ENCODE data around the gene RETREG2. TPM values are rescaled to one million over a fixed set of nuclear protein-coding genes. Genes with fewer than 3 reads are reported as not detected.

Gene RETREG2
- total RNA-seq, 6 experiments from 2014 or later: 77.3 to 102 (median 85.5) TPM

GRCh38 chr2:219218732-219219701, 40.9 kb downstream of the RETREG2 start, which contains the start of gene ABCB6:
ABCB6 (minus strand) TSS chr2:219218958; CDS start chr2:219218673, 285 bp downstream.
- Mint-ChIP-seq H3K27ac (peak within 1 kb of the TSS; percentile 90), H3K27me3 (ENCODE audit: insufficient read depth) (no peaks in the 10 kb centered on the region; the same call in none of the 2 replicates), H3K9me3 (no peaks in the 10 kb centered on the region), H3K4me1 (ENCODE audit: low read depth) (peaks cover 24% of the 10 kb centered on the region), H3K4me3 (peak within 1 kb of the TSS; percentile 87), H3K36me3 (ENCODE audit: low read depth) (peaks cover 7% of the 10 kb centered on the region)
- DNase-seq: peak; percentile 86
- TF ChIP-seq CTCF (IDR thresholded peaks at IDR 0.05): no peak

GRCh38 chr2:219219784-219220532, 41.9 kb downstream of the RETREG2 start:
- H3K9me3 Mint-ChIP-seq: no peaks in the 10 kb centered on the region
- H3K4me1 Mint-ChIP-seq (ENCODE audit: low read depth): peaks cover 24% of the 10 kb centered on the region
- TF ChIP-seq CTCF (IDR thresholded peaks at IDR 0.05): no peak
- no peak overlapping the region for H3K4me3 Mint-ChIP-seq
- DNase-seq: no peak
- peak overlapping the region; percentile 79; the same call in 1 of the 2 replicates for H3K27ac Mint-ChIP-seq
- H3K36me3 Mint-ChIP-seq (ENCODE audit: low read depth): peaks cover 4% of the 10 kb centered on the region
- no peaks in the 10 kb centered on the region; the same call in none of the 2 replicates for H3K27me3 Mint-ChIP-seq (ENCODE audit: insufficient read depth)

- Mint-ChIP-seq H3K27me3 (ENCODE audit: insufficient read depth) (no peaks in the 10 kb centered on the region; the same call in none of the 2 replicates), H3K4me3 (no peak overlapping the region), H3K27ac (no peak overlapping the region), H3K9me3 (no peaks in the 10 kb centered on the region), H3K4me1 (ENCODE audit: low read depth) (peaks cover 24% of the 10 kb centered on the region), H3K36me3 (ENCODE audit: low read depth) (peaks cover 4% of the 10 kb centered on the region)
- no peak for TF ChIP-seq CTCF (IDR thresholded peaks at IDR 0.05)
- no peak for DNase-seq
Measured at GRCh38 chr2:219220652-219221402, 42.8 kb downstream of the RETREG2 start.

GRCh38 chr2:219221957-219222518, 44.0 kb downstream of the RETREG2 start:
- Mint-ChIP-seq H3K27me3 (ENCODE audit: insufficient read depth) (no peaks in the 10 kb centered on the region; the same call in 1 of the 2 replicates), H3K9me3 (no peaks in the 10 kb centered on the region), H3K4me3 (no peak overlapping the region), H3K27ac (no peak overlapping the region), H3K36me3 (ENCODE audit: low read depth) (peaks cover 9% of the 10 kb centered on the region), H3K4me1 (ENCODE audit: low read depth) (peaks cover 19% of the 10 kb centered on the region)
- TF ChIP-seq CTCF (IDR thresholded peaks at IDR 0.05): no peak
- DNase-seq: no peak
